ENCODE data around the gene PIN1. TPM values are rescaled to one million over a fixed set of nuclear protein-coding genes. Genes with fewer than 3 reads are reported as not detected.

Gene PIN1
- total RNA-seq, 2 donors from 2014 or later = 47.9 to 88.3 TPM

GRCh38 chr19:9861503-9861902 is 26.4 kb downstream of the PIN1 start:
- no peak for TF ChIP-seq CTCF (IDR thresholded peaks at IDR 0.05)
- intact Hi-C loops (cut with DNase I) = no loop called here
- no peaks in the 10 kb centered on the region for H3K9me3 ChIP-seq
- no peak overlapping the region for H3K4me3 ChIP-seq
- H3K9ac ChIP-seq (ENCODE audit: low read depth in 2 of 2, low read length in 2 of 2) = no peak overlapping the region
- no peaks in the 10 kb centered on the region for H3K27me3 ChIP-seq
- H3K4me1 ChIP-seq = no peaks in the 10 kb centered on the region
- no peak overlapping the region for H3K27ac ChIP-seq
- no peaks in the 10 kb centered on the region for H3K36me3 ChIP-seq
- DNase-seq = no peak

- Histone ChIP-seq H3K36me3 (no peaks in the 10 kb centered on the region), H3K9ac (ENCODE audit: low read depth in 2 of 2, low read length in 2 of 2) (no peak overlapping the region), H3K4me1 (no peaks in the 10 kb centered on the region), H3K27ac (no peak overlapping the region), H3K27me3 (no peaks in the 10 kb centered on the region), H3K4me3 (no peak overlapping the region), H3K9me3 (no peaks in the 10 kb centered on the region)
- intact Hi-C loops (cut with DNase I) = no loop called here
- DNase-seq = no peak
- no peak for TF ChIP-seq CTCF (IDR thresholded peaks at IDR 0.05)
Observed at GRCh38 chr19:9862938-9863337, 27.8 kb downstream of the PIN1 start.

GRCh38 chr19:9863759-9864158 is 28.6 kb downstream of the PIN1 start:
- Histone ChIP-seq H3K9me3 (no peaks in the 10 kb centered on the region), H3K9ac (ENCODE audit: low read depth in 2 of 2, low read length in 2 of 2) (no peak overlapping the region), H3K4me1 (no peaks in the 10 kb centered on the region), H3K4me3 (no peak overlapping the region), H3K27ac (no peak overlapping the region), H3K36me3 (no peaks in the 10 kb centered on the region), H3K27me3 (no peaks in the 10 kb centered on the region)
- intact Hi-C loops (cut with DNase I) = no loop called here
- no peak for TF ChIP-seq CTCF (IDR thresholded peaks at IDR 0.05)
- no peak for DNase-seq

- TF ChIP-seq CTCF (IDR thresholded peaks at IDR 0.05) = no peak
- H3K27me3 ChIP-seq = no peaks in the 10 kb centered on the region
- H3K36me3 ChIP-seq = no peaks in the 10 kb centered on the region
- H3K4me1 ChIP-seq = no peaks in the 10 kb centered on the region
- no peaks in the 10 kb centered on the region for H3K9me3 ChIP-seq
- H3K4me3 ChIP-seq = no peak overlapping the region
- no peak overlapping the region for H3K27ac ChIP-seq
- DNase-seq = no peak
- no peak overlapping the region for H3K9ac ChIP-seq (ENCODE audit: low read depth in 2 of 2, low read length in 2 of 2)
- intact Hi-C loops (cut with DNase I) = no loop called here
Observed at GRCh38 chr19:9865732-9866501, 30.8 kb downstream of the PIN1 start.

- intact Hi-C loops (cut with DNase I) = no loop called here
- no peak overlapping the region for H3K9ac ChIP-seq (ENCODE audit: low read depth in 2 of 2, low read length in 2 of 2)
- H3K9me3 ChIP-seq = no peaks in the 10 kb centered on the region
Observed at GRCh38 chr19:9868983-9869617, 34.0 kb downstream of the PIN1 start.

More at GRCh38 chr19:9868983-9869617, 34.0 kb downstream of the PIN1 start:
- DNase-seq = no peak
- no peak overlapping the region for H3K4me3 ChIP-seq
- no peaks in the 10 kb centered on the region for H3K36me3 ChIP-seq
- no peak overlapping the region for H3K27ac ChIP-seq
- H3K27me3 ChIP-seq = no peaks in the 10 kb centered on the region
- no peak for TF ChIP-seq CTCF (IDR thresholded peaks at IDR 0.05)
- no peaks in the 10 kb centered on the region for H3K4me1 ChIP-seq
